Right lobe of liver (tissue), 4 donors: ENCODE measurements around the gene TTC31.

Experiments
- CTCF ChIP-seq, 4 donors: fragments of 200-600 bp in 3 of 4; fragments of 450-650 bp in 1 of 4; IDR thresholded peaks; one replicate each; pipeline versions ENCODE4 v1.5.1 to v1.8.0; 2016 to 2022; ENCODE audit warnings: antibody characterized with exemption in 4 of 4, mild to moderate bottlenecking in 2 of 4
- POLR2A ChIP-seq: fragments of 450-650 bp; IDR thresholded peaks from one replicate; pipeline ENCODE4 v1.6.1; 2017; ENCODE audit warnings: antibody characterized with exemption, mild to moderate bottlenecking
- donor health status: DM: no; HTN: no; CAD: no.
- donor health status: DM: no; HTN: no; CAD: no.
- donor health status: DM: no; HTN: yes; CAD: no.

- TF ChIP-seq CTCF (IDR thresholded peaks at IDR 0.05) (no peak), POLR2A (no peak)
These were observed 15.1 kb downstream of the TTC31 start for GRCh38 chr2:74497777-74498499.
